Glutamatergic neuron (in vitro differentiated cells): ENCODE data around the gene TAS2R60. TPM values are rescaled to one million over a fixed set of nuclear protein-coding genes. Genes with fewer than 3 reads are reported as not detected.

Source experiments
- DNase-seq: peaks from one replicate; pipeline ENCODE4 v3.0.0; 2022
- H3K27ac Mint-ChIP-seq: one replicate; pipeline ENCODE4 v1.8.0; 2020; ENCODE audit warnings: mild to moderate bottlenecking, mixed read lengths, inconsistent platforms; ENCODE audit not compliant: unreplicated experiment
- H3K27me3 Mint-ChIP-seq: one replicate; pipeline ENCODE4 v1.8.0; 2020; ENCODE audit warnings: mild to moderate bottlenecking, moderate library complexity, mixed read lengths, inconsistent platforms; ENCODE audit not compliant: unreplicated experiment
- H3K36me3 Mint-ChIP-seq: one replicate; pipeline ENCODE4 v1.8.0; 2020; ENCODE audit warnings: mild to moderate bottlenecking, mixed read lengths, inconsistent platforms; ENCODE audit not compliant: unreplicated experiment
- H3K4me1 Mint-ChIP-seq: one replicate; pipeline ENCODE4 v1.8.0; 2020; ENCODE audit warnings: mild to moderate bottlenecking, low read depth, mixed read lengths, inconsistent platforms; ENCODE audit not compliant: unreplicated experiment
- H3K4me3 Mint-ChIP-seq: one replicate; pipeline ENCODE4 v1.8.0; 2020; ENCODE audit warnings: mild to moderate bottlenecking, mixed read lengths, inconsistent platforms; ENCODE audit not compliant: unreplicated experiment
- H3K9me3 Mint-ChIP-seq: one replicate; pipeline ENCODE4 v1.8.0; 2020; ENCODE audit warnings: mild to moderate bottlenecking, moderate library complexity, mixed read lengths, inconsistent platforms; ENCODE audit not compliant: unreplicated experiment
- CTCF ChIP-seq: fragments of 200-600 bp; sonication (generic); IDR thresholded peaks from one replicate; pipeline ENCODE4 v1.5.0; 2021; ENCODE audit not compliant: partially characterized antibody, unreplicated experiment
- total RNA-seq: library from RNA; stranded (reverse); fragmentation: NEBNext Ultra II Directional; extraction: Animal tissue kit (Norgen Biotek cat#: 25700); gene quantifications from one replicate; pipeline ENCODE4 v1.2.1, GENCODE V29; 2021; ENCODE audit not compliant: unreplicated experiment

Gene TAS2R60
- total RNA-seq, 1 donor from 2014 or later: not detected

- no peaks in the 10 kb centered on the region for H3K4me1 Mint-ChIP-seq
- no peak for DNase-seq
- H3K27me3 Mint-ChIP-seq: peaks cover 10% of the 10 kb centered on the region
- peaks cover 8% of the 10 kb centered on the region for H3K9me3 Mint-ChIP-seq
- no peak overlapping the region for H3K4me3 Mint-ChIP-seq
- no peaks in the 10 kb centered on the region for H3K36me3 Mint-ChIP-seq
- H3K27ac Mint-ChIP-seq: no peak overlapping the region
- TF ChIP-seq CTCF: no peak
These were observed 47.1 kb upstream of the TAS2R60 start for GRCh38 chr7:143396182-143396581.

- peak overlapping the region; percentile 38 for H3K27ac Mint-ChIP-seq
- H3K4me1 Mint-ChIP-seq: no peaks in the 10 kb centered on the region
- peaks cover 10% of the 10 kb centered on the region for H3K27me3 Mint-ChIP-seq
- H3K4me3 Mint-ChIP-seq: peak overlapping the region; percentile 34
- no peaks in the 10 kb centered on the region for H3K36me3 Mint-ChIP-seq
- DNase-seq: no peak
- peaks cover 8% of the 10 kb centered on the region for H3K9me3 Mint-ChIP-seq
- TF ChIP-seq CTCF: no peak
These were observed 46.4 kb upstream of the TAS2R60 start for GRCh38 chr7:143396625-143397556.

- DNase-seq: no peak
- peaks cover 8% of the 10 kb centered on the region for H3K9me3 Mint-ChIP-seq
- H3K36me3 Mint-ChIP-seq: no peaks in the 10 kb centered on the region
- H3K27me3 Mint-ChIP-seq: peaks cover 10% of the 10 kb centered on the region
- no peak for TF ChIP-seq CTCF
- no peak overlapping the region for H3K4me3 Mint-ChIP-seq
- no peaks in the 10 kb centered on the region for H3K4me1 Mint-ChIP-seq
- H3K27ac Mint-ChIP-seq: no peak overlapping the region
These were observed 45.3 kb upstream of the TAS2R60 start for GRCh38 chr7:143397710-143398530.

- Mint-ChIP-seq H3K36me3 (no peaks in the 10 kb centered on the region), H3K4me3 (no peak overlapping the region), H3K27ac (no peak overlapping the region), H3K27me3 (peaks cover 10% of the 10 kb centered on the region), H3K9me3 (peaks cover 8% of the 10 kb centered on the region), H3K4me1 (no peaks in the 10 kb centered on the region)
- no peak for DNase-seq
- no peak for TF ChIP-seq CTCF
These were observed 44.6 kb upstream of the TAS2R60 start for GRCh38 chr7:143398616-143399015.
